GM18520 (cell line): Measurements from ENCODE around the gene SPEG.

Experiments
- ATAC-seq: cut with Tn5 transposase; IDR thresholded peaks from one replicate; pipeline ENCODE4 v1.9.1; 2021; ENCODE audit not compliant: unreplicated experiment

Gene SPEG

GRCh38 chr2:219508971-219509779 lies 74.5 kb downstream of the SPEG start:
- no peak for ATAC-seq

GRCh38 chr2:219509780-219510511 lies 75.3 kb downstream of the SPEG start:
- ATAC-seq: no peak

GRCh38 chr2:219510512-219511135 lies 76.0 kb downstream of the SPEG start:
- no peak for ATAC-seq

GRCh38 chr2:219511547-219512325 lies 77.1 kb downstream of the SPEG start:
- ATAC-seq: no peak

- ATAC-seq: no peak
Observed at GRCh38 chr2:219512524-219513216, 78.0 kb downstream of the SPEG start.

GRCh38 chr2:219513787-219514186 lies 79.1 kb downstream of the SPEG start:
- ATAC-seq: no peak

GRCh38 chr2:219514196-219514761 lies 79.6 kb downstream of the SPEG start, which contains the start of gene ASIC4:
TSS of gene ASIC4 (plus strand) at chr2:219514482. CDS start at chr2:219514725, 243 bp downstream.
- ATAC-seq: no peak

- ATAC-seq: no peak
Observed at GRCh38 chr2:219514836-219515235, 80.2 kb downstream of the SPEG start.

GRCh38 chr2:219515874-219516629 lies 81.4 kb downstream of the SPEG start:
- no peak for ATAC-seq

- ATAC-seq: no peak
Observed at GRCh38 chr2:219516888-219517287, 82.2 kb downstream of the SPEG start.

- ATAC-seq: no peak
Observed at GRCh38 chr2:219517954-219518778, 83.5 kb downstream of the SPEG start.

GRCh38 chr2:219519526-219519916 lies 84.9 kb downstream of the SPEG start:
- no peak for ATAC-seq

GRCh38 chr2:219520079-219520478 lies 85.4 kb downstream of the SPEG start:
- no peak for ATAC-seq

GRCh38 chr2:219521066-219521880 lies 86.6 kb downstream of the SPEG start:
- ATAC-seq: no peak

GRCh38 chr2:219522111-219523030 lies 87.7 kb downstream of the SPEG start:
- ATAC-seq: no peak

GRCh38 chr2:219523031-219523671 lies 88.5 kb downstream of the SPEG start:
- no peak for ATAC-seq
